ENCODE data around the gene PCDHGA7. TPM values are rescaled to one million over a fixed set of nuclear protein-coding genes. Genes with fewer than 3 reads are reported as not detected.
"Not testable (repeated sequence)": the region's sequence is repeated elsewhere in the genome, so short reads cannot be mapped to it uniquely, and the experiment has no call there.

The PCDHGA7 gene
- total RNA-seq, 1 donor from 2014 or later: 0.59 TPM

DNA sequence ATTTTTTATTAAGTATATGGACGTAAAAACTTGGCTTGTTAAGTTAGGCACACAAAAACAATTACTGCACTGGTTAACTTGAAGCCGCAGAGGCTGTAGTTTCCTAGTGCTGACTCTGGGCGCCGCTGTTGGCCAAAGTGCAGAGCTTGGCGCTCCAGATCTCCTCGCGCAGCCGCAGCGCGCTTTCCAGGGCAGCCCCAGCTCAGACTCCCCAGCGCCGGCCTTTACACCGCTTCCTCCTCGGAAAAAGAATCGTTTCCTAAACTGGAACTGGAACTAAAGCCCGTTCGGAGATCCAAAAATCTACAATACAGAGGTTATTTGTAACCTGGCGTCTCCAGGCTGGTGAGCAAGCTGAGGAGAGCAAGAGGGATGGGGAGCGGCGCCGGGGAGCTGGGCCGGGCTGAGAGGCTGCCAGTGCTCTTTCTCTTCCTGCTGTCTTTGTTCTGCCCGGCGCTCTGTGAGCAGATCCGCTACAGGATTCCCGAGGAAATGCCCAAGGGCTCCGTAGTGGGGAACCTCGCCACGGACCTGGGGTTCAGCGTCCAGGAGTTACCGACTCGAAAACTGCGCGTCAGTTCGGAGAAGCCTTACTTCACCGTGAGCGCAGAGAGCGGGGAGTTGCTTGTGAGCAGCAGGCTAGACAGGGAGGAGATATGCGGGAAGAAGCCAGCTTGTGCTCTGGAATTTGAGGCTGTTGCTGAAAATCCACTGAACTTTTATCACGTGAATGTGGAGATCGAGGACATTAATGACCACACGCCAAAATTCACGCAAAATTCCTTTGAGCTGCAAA, 15.4 kb downstream of the PCDHGA7 start, which contains the start of gene PCDHGB5:
PCDHGB5 (plus strand) TSS at position 192 of the 796 bp plus-strand sequence; CDS start at position 373, 181 bp downstream.
- not testable (repeated sequence) for DNase-seq (ENCODE audit: low read depth, low spot score)

GRCh38 chr5:141398608-141399007, 16.1 kb downstream of the PCDHGA7 start:
- no peak for DNase-seq (ENCODE audit: low read depth, low spot score)

- no peak for DNase-seq (ENCODE audit: low read depth, low spot score)
Observed at GRCh38 chr5:141399555-141400258, 17.2 kb downstream of the PCDHGA7 start.

- no peak for DNase-seq (ENCODE audit: low read depth, low spot score)
Observed at GRCh38 chr5:141402553-141403243, 20.2 kb downstream of the PCDHGA7 start, which contains the start of gene PCDHGA9. TSS of gene PCDHGA9 (plus strand) at chr5:141402778. CDS start at chr5:141402953, 175 bp downstream.

- DNase-seq (ENCODE audit: low read depth, low spot score): no peak
Observed at GRCh38 chr5:141403387-141403786, 20.8 kb downstream of the PCDHGA7 start.

- DNase-seq (ENCODE audit: low read depth, low spot score): not testable (repeated sequence)
Observed at GRCh38 chr5:141407790-141408505, 25.4 kb downstream of the PCDHGA7 start, which contains the start of gene PCDHGB6. TSS of gene PCDHGB6 (plus strand) at chr5:141408021. CDS start at chr5:141408203, 182 bp downstream.

DNA sequence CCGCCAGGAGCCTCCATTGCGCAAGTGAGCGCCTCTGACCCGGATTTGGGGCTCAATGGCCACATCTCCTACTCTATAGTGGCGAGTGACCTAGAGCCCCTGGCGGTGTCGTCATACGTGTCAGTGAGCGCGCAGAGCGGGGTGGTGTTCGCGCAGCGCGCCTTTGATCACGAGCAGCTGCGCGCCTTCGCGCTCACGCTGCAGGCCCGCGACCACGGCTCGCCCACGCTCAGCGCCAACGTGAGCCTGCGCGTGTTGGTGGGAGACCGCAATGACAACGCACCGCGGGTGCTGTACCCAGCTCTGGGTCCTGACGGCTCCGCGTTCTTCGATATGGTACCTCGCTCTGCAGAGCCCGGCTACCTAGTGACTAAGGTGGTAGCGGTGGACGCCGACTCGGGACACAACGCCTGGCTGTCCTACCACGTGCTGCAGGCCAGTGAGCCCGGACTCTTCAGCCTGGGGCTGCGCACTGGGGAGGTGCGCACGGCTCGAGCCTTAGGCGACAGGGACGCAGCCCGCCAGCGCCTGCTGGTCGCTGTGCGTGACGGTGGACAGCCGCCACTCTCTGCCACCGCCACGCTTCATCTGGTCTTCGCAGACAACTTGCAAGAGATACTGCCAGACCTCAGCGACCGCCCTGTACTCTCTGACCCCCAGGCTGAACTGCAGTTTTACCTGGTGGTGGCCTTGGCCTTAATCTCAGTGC, 27.2 kb downstream of the PCDHGA7 start:
- no peak for DNase-seq (ENCODE audit: low read depth, low spot score)

DNA sequence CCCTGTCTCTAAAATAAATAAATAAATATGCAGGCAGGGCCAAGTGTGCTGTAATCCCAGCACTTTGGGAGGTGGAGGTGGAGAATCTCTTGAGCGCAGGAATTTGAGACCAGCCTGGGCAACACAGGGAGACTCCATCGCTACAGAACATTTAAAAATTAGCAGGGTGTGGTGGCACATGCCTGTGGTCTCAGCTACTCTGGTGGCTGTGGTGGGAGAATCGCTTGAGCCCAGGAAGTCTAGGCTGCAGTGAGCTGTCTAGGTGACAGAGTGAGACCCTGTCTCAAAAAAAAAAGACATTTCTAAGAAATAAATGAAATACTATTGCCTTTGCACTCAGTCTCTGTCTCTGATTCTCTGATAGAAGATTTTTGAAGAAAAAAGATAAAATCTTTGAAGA, 29.0 kb downstream of the PCDHGA7 start:
- DNase-seq (ENCODE audit: low read depth, low spot score): no peak

- no peak for DNase-seq (ENCODE audit: low read depth, low spot score)
Observed at GRCh38 chr5:141412854-141413539, 30.5 kb downstream of the PCDHGA7 start, which contains the start of gene PCDHGA10. TSS of gene PCDHGA10 (plus strand) at chr5:141412987. CDS start at chr5:141413176, 189 bp downstream.

DNA sequence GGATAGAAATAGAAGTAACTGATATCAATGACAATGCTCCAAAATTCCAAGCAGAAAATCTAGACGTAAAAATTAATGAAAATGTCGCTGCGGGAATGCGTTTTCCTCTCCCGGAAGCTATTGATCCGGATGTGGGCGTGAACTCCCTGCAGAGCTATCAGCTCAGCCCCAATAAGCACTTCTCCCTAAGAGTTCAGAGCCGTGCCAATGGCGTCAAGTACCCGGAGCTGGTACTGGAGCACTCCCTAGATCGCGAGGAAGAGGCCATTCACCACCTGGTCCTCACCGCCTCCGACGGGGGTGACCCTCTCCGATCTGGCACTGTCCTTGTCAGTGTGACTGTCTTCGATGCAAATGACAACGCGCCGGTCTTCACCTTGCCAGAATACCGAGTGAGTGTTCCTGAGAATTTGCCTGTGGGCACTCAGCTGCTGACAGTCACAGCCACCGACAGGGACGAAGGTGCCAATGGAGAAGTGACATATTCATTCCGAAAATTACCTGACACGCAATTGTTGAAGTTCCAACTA, 31.1 kb downstream of the PCDHGA7 start:
- no peak for DNase-seq (ENCODE audit: low read depth, low spot score)

- not testable (repeated sequence) for DNase-seq (ENCODE audit: low read depth, low spot score)
Observed at GRCh38 chr5:141414548-141415274, 32.2 kb downstream of the PCDHGA7 start.

- DNase-seq (ENCODE audit: low read depth, low spot score): not testable (repeated sequence)
Observed at GRCh38 chr5:141415275-141415618, 32.7 kb downstream of the PCDHGA7 start.

DNA sequence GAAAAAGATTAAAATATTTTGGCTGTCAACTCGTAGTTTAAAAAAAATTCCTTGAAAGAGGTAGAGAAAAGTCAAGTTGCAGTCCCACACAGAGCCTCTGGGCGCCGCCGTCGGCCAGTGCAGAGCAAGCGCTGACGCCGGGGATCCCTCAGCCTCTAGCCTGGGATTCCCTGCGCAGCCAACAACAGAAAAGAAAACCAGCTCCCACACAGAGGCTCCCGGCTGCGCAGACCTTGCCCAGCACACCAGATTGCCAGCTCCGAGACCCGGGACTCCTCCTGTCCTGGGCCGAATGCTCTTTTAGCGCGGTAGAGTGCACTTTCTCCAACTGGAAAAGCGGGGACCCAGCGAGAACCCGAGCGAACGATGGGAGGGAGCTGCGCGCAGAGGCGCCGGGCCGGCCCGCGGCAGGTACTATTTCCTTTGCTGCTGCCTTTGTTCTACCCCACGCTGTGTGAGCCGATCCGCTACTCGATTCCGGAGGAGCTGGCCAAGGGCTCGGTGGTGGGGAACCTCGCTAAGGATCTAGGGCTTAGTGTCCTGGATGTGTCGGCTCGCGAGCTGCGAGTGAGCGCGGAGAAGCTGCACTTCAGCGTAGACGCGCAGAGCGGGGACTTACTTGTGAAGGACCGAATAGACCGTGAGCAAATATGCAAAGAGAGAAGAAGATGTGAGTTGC, 35.1 kb downstream of the PCDHGA7 start, which contains the start of gene PCDHGB7:
PCDHGB7 (plus strand) TSS at position 184 of the 679 bp plus-strand sequence; CDS start at position 367, 183 bp downstream.
- DNase-seq (ENCODE audit: low read depth, low spot score): peak; percentile 57

GRCh38 chr5:141419074-141419880, 36.7 kb downstream of the PCDHGA7 start:
- no peak for DNase-seq (ENCODE audit: low read depth, low spot score)

DNA sequence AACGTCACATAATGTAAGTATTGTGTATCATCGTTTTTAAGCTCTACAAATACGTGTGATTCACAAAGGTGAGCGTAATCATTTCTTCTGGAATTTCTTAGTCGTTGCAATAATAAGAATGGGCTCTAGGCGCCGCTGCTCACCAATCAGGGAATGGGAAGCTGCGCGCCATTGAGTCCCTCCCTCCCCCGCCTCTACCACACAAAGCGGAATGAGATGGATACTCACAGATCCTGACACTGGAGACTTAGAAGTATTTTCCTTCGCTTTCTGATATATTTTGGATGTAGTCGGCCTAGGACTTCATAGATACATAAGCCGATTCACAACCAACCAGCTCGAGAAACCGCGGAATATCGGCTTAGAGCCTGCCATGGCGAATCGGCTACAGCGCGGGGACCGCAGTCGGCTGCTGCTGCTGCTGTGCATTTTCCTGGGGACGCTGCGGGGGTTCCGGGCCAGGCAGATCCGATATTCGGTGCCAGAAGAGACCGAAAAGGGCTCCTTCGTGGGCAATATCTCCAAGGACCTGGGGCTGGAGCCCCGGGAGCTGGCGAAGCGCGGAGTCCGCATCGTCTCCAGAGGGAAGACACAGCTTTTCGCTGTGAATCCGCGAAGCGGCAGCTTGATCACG, 38.4 kb downstream of the PCDHGA7 start, which contains the start of gene PCDHGA11:
PCDHGA11 (plus strand) TSS at position 197 of the 634 bp plus-strand sequence; CDS start at position 374, 177 bp downstream.
- no peak for DNase-seq (ENCODE audit: low read depth, low spot score)

GRCh38 chr5:141421489-141421855, 38.9 kb downstream of the PCDHGA7 start:
- no peak for DNase-seq (ENCODE audit: low read depth, low spot score)
